Measurements from ENCODE around the gene TMEM231.
"Not testable (repeated sequence)": the region's sequence is repeated elsewhere in the genome, so short reads cannot be mapped to it uniquely, and the experiment has no call there.

The TMEM231 gene

DNA sequence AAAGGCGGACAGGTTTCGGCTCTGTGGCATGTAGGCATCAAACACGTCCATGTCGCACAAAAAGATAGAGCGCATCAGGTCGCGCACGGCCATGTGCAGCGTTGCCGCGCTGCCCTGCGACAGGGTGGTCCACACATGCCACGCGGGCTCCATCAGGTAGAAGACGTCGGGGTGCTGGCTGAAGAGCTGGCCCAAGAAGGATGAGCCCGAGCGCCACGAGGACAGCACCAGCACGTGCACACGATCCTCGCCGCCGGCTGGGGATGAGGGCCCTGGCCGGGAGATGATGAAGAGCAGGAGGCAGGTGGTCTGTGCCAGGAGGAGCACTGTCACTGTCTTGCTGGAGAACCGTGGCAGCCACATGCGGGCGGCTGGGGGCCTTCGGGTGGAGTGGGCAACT lies 26.1 kb downstream of the TMEM231 start:
- DNase-seq: no peak

DNA sequence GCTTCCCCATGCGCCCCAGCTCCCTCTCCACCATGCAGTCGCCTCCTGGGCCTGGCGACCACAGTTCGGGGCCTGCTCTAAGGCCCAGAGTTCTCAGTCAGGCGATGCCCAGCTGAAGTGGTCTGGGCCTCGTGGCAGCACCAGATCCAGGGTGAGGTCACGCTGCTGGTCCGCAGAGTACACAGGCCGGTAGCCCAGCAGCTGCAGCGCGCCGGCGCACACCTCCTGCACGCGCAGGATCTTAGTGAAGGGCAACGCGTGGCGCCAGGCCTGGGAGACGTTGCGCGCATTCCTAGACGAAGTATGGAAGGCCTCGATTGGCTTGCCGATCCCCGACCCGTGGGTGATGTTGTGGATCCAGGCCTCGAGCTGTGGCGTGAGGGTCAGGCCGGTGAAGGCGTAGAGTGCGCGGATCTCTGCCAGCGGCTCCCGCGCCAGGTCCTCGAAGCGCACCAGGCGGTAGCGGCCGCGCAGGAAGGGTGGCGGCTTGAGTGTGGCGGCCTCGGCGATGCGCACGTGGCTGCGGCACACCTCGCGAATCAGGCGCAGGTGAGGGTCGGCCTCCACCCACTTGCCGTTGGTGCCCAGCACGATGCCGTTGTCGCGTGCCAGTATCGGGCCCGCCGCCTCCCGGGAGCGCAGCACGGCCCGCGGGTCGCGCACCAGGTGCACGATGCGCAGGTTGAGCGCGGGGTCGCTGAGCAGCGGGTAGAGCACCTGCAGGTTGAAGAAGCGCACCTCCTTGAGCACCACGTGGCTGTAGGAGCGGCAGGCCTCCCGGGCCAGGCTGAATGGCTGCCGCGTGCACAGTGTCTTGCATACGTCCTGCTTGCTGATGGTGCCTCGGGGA lies 26.8 kb downstream of the TMEM231 start:
- no peak for DNase-seq

DNA sequence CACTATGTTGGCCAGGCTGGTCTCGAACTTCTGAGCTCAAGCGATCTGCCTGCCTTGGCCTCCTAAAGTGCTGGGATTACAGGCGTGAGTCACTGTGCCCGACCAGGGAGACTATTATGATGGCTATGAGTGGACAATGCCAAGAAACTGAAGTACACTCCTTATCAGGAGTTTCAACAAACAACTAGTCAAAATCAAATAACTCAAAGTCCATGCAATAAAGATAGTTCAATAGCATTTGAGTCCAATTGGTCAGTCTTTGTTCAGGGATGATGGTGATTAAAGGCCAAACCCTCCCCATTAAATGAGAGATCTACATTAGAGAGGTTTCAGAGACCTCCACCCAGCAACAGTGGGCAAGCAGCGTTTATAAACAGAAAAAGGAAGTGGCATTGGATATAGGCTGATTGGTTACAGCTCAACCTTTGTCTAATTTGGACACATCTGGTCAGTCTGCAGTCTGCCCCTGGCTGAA lies 28.2 kb downstream of the TMEM231 start:
- no peak for DNase-seq

DNA sequence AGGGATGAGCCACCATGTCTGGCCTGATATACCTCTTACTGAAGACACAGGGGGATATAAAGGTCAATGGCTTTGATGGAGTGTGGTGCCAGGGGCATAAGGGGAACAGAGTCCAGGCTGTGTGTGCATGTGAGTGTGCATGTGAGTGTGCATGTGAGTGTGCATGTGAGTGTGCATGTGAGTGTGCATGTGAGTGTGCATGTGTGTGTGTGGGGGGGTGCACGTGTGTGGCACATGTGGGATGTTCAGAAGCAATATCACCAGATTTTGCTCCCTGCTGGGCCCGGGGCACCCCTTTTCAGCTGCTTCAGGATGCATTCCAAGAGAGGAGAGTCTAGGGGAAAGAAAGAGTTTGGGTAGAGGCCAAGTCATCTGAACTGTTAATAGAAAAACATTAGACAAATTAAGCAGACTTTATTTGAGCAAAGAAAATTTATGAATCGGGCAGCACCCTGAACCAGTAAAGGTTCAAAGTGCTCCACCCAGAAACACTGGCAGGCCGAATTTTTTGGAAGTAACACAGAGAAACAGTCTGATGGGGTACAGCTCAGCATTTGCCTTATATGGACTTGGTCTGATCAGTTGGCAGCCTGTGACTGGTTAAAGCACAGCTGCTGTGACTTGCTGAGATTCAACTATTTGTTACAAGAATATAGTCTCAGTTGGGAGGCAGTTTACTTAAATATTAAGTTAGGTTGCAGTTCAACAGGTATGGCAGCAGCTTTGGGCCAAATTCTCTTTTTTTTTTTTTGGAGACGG lies 29.8 kb downstream of the TMEM231 start:
- no peak for DNase-seq

DNA sequence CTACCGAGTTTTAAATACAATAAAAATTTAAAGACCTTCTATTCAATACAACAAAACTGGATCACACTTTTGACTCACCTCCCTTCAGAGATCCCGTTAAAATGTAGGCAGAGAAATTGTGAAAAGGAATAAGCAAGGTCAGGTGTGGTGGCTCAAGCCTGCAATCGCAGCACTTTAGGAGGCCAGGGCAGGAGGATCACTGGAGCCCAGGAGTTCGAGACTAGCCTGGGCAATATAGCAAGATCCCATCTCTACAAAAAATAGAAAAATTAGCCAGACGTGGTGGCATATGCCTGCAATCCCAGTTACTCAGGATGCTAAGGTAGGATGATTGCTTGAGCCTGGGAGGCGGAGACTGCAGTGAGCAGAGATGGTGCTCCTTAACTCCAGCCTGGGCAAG lies 36.9 kb downstream of the TMEM231 start:
- DNase-seq: no peak

DNA sequence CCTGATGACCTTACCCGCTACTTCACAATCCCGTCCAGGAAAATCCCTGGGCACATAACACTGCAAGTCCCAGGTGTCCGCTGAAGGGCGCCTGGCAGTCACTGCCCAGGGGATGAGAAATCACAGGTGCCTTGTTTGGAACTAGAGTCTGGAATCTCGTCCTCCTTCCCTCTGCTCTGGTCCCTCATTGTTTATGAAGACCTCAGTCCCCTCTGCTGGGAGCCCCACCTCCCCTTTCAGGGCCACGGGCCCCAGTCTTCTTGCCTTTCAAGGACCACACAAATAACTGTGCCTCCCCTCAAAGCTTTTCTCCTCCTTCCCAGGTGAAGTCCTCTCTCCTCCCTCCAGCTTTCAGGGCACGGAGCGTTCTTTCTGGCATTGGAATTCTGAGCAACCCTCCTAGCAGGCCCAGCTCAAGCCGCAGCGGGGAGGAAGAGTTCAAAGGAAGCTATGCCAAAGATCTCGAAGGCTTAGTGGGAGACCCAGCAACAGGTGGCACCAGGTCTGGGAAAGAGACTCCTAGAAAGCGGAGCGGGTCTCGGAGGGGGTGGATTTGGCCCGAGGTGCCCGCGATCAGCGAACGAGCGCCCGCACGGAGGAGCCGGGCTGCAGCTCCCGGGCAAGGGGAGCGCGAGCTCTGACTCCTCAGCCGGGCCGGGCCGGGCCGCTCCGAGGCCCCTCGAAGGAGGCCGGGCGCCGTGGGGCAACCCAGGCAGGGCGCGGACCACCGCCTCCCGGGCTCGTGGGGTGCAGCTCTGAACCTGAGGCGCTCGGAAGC lies 39.7 kb downstream of the TMEM231 start:
- not testable (repeated sequence) for DNase-seq

DNA sequence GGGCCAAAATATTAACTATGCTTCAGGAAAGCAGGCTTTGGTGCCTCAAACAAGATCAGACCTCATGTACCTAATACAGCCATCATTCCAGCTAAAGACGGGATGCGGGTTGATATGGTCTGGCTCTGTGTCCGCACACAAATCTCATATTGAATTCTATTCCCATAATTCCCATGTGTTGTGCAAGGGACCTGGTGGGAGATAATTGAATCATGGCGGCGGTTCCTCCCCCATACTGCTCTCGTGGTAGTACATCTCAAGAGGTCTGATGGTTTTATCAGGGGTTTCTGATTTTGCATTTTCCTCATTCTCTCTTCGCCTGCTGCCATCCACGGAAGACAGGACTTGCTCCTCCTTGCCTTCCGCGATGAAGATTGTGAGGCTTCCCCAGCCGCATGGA lies 41.8 kb downstream of the TMEM231 start:
- no peak for DNase-seq

DNA sequence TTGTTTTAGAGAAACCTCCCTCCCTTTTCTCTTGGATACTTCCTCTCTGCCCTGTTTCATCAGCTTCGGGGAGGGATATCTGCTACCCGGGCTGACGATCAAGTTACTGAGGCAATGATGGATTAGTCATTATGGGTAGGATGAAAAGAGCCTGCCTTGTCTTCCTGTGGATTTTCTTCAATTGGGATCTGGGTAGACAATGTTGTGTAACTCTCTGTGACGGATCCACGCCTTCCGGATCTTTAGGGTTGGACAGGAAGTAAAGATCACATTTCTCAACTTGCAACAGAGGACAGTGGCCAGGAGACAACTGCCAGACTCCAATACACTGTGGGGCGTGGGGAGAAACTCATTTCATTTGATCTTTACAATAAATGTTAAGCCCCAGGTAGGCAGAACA lies 49.5 kb downstream of the TMEM231 start:
- DNase-seq: peak; percentile 89

DNA sequence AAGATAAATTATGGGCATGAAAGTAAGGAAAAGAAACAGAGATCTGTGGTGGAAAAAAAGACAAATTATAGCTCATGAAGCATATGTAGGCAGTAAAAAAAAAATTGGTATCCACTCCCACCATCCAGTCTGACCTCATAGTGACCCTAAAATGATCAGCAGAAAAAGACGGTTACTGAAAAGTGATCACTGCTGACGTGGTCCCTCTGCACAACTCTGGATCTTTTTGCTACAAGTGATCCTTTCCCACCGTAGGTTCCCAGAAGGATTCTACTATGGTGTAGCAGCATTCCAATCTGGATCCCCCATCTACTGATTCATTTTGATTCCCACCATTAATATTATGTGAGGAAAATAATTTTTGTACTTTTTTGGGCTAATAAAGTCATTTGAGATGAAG lies 49.9 kb downstream of the TMEM231 start:
- no peak for DNase-seq

DNA sequence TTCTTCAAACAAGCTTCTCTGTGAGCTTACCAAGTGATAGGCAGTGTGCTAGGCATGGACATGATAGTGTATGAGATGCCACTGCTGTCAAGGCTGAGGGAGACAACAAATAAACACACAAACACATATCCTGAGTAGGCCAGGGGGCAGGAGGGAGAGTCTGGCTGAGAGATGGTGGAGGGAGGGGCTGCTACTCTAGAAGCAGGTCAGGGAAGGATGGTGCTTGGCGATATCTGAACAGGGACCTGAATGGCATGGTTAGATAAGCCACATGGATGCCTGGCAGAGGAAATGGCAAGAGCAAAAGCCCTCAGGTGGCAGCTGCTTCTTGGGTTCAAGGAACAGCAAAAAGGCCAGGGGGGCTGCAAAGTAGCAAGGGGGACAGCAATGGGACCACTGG lies 52.3 kb downstream of the TMEM231 start:
- no peak for DNase-seq

DNA sequence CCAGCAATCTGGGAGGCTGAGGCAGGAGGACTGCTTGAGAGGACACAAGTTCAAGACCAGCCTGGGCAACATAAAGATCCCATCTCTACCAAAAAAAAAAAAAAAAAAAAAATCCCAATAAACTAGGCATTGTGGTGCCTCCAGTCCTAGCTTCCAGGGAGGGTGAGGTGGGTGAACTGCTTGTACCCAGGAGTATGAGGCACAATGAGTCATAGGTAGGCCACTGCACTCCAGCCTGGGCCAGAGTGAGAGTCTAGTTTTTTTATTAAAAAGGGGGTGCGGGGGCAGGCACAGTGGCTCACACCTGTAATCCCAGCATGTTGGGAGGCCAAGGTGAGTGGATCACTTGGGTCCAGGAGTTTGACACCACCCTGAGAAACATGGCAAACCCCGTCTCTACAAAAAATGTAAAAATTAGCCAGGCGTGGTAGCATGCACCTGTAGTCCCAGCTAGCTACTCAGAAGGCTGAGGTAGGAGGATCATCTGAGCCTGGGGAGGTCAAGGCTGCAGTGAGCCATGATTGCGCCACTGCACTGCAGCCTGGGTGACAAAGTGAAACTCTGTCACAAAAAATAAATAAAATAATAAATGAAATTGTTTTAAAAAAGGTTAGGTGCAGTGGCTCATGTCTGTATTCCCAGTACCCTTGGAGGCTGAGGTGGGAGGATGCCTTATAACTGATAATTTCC lies 53.0 kb downstream of the TMEM231 start:
- DNase-seq: no peak

DNA sequence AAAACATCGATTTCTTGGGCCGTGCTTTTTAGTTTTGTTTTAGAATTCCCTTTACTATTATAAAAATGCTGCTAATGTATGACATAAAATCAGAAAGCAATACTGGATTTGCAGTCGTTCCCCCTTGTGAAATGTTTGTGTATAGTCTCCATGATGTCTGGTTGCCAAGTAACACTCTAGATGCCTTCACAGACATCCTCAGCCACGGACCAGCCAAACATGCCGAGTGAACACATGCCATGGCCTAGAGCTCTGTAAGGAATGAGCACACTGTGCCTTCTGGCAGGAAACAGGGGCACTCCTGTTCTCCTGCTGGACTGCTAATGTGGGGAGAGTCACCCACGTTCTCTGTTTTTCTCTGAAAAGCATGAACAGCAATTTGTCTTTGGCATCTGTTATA lies 54.2 kb downstream of the TMEM231 start:
- peak; percentile 47 for DNase-seq

DNA sequence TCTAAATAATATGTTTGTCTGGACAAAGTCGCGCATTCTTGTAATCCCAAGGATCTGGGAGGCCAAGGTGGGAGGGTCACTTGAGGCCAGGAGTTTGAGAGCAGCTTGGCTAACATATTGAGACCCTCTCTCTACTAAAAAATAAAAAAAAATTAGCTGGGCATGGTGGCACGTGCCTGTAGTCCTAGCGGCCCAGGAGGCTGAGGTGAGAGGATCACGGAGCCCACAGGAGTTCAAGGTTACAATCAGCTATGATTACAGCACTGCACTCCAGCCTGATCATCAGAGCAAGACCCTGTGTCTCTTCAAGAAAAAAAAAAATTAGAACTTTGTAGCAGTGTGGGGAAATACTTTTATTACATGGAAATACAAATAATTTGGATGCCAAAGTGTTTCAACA lies 54.7 kb downstream of the TMEM231 start:
- DNase-seq: no peak

DNA sequence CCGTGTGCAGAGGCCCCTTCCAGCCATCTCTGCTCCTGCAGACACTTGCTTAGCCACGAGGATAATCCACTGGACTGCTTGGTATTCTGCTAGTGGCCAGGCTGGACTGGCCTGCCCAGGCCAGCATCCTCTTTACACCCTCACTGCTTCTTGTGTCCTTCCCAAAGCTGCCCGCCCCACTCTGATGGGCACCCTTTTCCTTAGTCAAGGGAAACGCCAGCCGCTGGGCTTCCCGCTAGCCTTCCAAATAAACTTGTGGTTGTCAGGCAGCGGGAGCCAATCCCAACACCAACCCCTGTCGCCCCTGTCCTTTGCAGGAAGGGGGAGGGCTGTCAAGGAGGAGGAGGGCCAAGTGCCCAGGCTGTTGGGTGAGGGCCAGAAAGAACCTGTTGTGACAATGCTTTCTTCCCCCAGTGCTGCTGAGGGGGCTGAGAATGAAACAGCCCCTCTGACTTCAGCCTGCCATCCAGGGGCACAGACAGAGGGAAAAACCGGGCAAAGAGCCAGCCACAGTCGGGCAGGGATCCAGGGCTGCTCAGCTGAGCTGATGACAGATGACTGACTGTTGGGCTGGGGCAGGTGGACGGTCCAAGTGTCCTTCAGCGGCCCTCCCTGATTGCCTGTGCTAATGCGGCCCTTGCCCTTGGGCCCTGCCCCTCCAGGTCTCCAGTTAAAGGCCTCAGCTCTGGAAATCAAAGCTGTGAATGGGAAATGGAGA lies 57.3 kb downstream of the TMEM231 start:
- DNase-seq: not testable (repeated sequence)

DNA sequence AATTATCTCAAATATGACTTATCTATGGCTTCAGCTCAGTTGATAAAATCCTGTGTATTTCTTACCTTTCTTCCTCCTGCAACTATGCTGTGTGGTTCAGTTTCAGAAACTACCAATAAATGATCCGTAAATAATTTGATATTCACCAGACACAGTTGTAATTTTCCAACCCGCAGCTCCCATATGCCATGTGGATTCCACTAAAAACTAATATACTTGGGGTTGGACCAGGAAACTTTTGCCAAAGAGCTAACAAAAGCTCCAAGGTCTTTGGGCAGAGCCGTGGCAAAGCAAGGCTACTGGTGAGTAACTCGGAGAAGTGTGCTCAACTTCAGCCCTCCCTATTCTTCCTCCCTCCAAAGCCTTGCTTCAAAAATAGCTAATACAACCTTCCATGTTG lies 58.5 kb downstream of the TMEM231 start:
- DNase-seq: no peak

DNA sequence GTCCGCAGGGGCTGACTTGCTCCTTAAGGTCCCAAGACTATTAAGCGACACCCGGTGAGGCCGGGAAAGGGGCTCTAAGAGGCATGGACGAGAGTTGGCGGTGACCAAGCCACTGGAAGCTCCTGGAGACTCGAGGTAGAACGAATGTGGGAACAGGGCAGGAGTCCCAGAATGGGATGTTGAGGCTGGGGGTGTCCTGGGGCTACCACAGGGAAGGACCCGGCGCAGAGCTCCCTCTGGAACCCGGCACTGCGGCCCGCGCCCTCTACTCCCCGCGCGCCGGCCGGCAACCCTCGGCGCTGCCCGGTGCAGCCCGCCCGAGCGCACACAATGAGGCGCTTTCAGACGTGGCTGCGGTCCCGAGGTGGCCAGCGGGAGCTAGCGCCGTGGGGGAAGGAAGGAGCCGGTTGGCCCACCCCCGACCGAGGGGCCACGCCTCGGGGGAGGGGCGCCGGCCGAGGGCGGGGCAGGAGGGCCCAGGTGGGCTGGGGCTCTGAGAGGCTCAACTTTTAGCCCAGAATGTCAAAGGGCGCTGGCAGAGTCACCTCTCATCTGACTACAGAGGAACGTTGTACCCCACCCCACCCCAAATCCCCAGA lies 60.9 kb downstream of the TMEM231 start, which contains the start of gene CHST6:
TSS of gene CHST6 (minus strand) at position 366 of the 599 bp plus-strand sequence. CDS start 15,613 bp downstream, outside the sequence.
- peak; percentile 50 for DNase-seq

DNA sequence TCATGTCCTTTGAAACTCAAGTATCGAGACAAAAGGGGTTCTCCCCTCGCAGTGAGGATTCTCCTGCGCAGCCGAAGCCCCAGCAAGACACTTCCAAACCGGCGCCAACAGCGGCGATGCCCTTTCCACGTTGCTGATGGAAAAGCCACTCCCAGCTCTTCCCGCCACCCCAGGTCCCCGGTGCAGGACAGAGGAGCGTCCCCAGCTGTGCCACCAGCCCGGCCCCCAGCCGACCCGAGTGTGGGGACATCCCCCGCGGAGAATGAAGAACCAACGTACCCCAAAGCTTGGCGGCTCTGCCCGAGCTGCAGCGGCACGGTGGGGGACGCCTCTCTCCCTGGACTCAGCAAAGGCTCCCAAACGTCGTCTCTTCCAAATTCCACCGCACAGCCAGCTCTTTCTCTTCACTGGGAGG lies 61.4 kb downstream of the TMEM231 start:
- no peak for DNase-seq

DNA sequence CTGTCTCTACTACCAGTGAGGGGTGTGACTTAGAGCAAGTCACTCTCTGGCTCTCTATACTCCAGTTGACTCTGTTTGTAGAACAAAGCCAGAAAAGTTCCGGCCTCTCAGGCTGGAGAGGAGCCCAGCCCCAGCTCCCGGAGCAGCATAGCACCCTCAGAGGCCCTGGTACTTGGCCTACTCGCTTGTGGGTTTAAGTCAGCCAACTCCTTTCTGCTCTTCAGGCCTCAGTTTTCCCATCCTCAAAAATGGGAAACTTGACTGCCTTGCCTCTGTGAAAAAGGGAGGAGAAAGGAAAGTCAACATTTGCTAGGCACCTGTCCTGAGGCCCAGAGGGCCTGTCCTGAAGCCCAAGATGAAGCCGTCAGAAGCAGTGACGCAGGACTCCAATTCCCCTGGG lies 61.9 kb downstream of the TMEM231 start:
- DNase-seq: no peak

DNA sequence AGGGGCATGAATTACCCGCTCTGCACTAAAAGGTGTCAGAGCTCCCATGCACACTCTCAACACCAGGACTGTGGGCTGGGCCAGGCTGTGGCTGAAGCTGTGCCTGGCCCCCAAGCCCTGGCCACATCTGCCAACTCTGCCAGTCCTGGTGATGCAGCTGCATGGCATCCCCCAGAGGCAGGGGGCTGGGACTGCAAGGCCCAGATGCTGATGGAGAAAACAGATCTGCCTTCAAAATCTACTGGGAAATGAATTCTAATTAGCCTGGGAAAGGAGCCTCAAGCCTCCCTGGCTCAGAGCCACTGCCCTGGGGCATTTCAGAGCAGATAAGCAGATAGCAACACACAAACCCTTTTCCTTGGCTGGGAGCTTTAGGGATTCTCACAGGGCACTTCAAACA lies 64.2 kb downstream of the TMEM231 start:
- no peak for DNase-seq

DNA sequence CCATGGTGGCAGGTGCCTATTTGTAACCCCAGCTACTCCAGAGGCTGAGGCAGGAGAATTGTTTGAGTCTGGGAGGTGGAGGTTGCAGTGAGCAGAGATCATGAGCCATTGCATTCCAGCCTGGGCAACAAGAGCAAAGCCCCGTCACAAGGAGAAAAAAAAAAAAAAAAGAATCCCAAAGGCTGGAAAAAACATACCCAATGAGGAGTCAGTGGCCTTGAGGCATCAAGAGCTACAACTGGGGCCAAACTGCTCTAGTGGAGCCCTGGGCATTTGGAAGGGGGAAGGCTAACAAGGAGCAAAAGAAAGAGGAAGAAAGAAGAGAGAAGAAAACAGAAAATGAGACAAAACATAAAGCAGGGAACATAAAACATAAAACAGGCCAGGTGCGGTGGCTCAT lies 67.7 kb downstream of the TMEM231 start:
- no peak for DNase-seq
